ENCODE measurements around the gene GAS1.

DNA sequence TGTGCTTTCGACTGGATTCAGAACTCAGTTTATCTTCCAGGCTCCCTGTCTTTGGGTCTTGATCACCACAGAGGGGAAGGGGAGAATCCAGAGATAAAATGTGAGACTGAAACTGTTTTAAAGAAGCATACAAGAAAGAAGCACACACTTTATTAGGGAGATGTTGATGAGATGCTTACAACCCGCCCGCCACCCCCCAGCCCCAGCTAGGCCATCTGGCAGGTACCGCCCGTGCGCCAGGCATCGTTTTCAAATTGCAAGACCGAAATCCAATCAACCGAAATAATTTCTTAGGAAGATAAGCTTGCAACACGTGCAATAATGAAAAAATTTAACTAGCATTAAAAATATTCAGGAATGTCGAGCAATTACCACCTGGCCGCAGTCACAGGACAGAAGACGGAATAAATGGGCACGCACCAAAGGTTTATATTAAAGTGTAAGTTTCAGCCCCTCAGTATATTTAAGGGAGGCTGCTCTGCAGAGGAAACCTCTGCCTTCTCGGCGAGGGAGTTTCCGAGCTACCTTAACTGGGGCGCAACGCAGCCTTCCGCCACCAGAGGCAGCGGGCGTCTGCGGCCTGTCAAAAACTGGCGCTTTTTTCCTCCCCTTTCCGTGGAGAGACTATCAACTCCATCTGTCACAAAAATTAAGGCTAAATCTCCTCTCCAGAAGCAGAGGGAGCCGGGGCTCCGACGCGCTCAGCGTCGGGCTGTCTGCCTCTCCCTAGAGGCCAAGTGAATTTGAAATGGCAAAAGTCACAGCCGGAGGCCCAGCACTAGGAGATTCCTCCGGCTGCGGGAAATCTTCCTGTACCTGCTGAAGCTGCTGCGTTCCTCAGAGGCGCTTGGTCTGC lies 996 bp upstream of the GAS1 start:
- TF ChIP-seq, protein P1, sequence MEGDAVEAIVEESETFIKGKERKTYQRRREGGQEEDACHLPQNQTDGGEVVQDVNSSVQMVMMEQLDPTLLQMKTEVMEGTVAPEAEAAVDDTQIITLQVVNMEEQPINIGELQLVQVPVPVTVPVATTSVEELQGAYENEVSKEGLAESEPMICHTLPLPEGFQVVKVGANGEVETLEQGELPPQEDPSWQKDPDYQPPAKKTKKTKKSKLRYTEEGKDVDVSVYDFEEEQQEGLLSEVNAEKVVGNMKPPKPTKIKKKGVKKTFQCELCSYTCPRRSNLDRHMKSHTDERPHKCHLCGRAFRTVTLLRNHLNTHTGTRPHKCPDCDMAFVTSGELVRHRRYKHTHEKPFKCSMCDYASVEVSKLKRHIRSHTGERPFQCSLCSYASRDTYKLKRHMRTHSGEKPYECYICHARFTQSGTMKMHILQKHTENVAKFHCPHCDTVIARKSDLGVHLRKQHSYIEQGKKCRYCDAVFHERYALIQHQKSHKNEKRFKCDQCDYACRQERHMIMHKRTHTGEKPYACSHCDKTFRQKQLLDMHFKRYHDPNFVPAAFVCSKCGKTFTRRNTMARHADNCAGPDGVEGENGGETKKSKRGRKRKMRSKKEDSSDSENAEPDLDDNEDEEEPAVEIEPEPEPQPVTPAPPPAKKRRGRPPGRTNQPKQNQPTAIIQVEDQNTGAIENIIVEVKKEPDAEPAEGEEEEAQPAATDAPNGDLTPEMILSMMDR (conservative IDR thresholded peaks at IDR 0.05; ENCODE audit: low read length) = peak; percentile 76
- TF ChIP-seq EZH2phosphoT487 (IDR thresholded peaks at IDR 0.05; ENCODE audit: borderline replicate concordance) = no peak
